GM12801 (cell line): ENCODE results near the gene STAC2.

ENCODE experiments used
- CTCF ChIP-seq: IDR thresholded peaks from one replicate; pipeline ENCODE4 v1.5.1; 2011; ENCODE audit warnings: control low read depth; ENCODE audit not compliant: insufficient read length; ENCODE audit errors: extremely low read depth

Gene STAC2

GRCh38 chr17:39200957-39201510 is 24.7 kb downstream of the STAC2 start:
- no peak for TF ChIP-seq CTCF

DNA sequence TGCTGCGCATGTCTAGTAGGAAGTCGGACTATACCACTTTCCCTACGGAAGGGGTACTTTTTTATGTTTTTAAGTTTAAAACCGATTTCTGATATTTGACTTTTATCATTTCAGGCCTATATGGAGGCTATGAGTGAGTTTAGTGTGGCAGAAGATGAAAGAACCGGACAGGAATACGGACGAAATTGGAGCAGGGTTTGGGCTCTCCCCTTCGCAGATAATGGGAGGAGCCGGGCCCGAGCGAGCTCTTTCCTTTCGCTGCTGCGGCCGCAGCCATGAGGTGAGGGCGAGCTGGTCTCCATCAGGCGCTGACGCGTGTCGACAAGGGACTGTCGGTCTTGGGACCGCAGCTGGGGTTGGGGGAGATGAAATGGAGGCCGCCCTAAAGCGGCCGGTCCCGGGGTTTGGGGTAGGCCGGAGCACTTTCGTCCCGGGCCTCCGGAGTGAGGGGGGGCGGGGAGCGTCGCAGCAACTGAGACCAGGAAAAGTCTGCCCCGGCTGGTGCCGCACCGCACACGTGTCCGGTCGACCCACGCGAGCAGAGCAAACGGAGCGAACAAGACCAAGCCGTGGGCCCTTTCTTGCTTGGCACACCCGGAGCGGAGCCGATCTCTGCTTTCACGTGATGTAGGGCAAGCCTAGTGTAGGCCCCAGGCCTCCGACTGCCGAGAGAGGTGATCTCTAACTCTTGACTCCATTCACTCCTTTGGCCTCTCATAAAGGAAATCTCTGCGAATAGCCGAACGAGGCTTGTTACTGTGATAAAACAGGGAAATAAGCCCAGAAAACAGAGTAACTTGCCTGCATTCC is 25.5 kb downstream of the STAC2 start, which contains the start of gene RPL19:
Gene RPL19, plus strand, starts transcription at position 214 of the 810 bp plus-strand sequence. Its CDS starts 62 bp downstream, at position 276.
- TF ChIP-seq CTCF: no peak

GRCh38 chr17:39199820-39200069 is 26.0 kb downstream of the STAC2 start:
- no peak for TF ChIP-seq CTCF

GRCh38 chr17:39198186-39198566 is 27.6 kb downstream of the STAC2 start:
- TF ChIP-seq CTCF: no peak

DNA sequence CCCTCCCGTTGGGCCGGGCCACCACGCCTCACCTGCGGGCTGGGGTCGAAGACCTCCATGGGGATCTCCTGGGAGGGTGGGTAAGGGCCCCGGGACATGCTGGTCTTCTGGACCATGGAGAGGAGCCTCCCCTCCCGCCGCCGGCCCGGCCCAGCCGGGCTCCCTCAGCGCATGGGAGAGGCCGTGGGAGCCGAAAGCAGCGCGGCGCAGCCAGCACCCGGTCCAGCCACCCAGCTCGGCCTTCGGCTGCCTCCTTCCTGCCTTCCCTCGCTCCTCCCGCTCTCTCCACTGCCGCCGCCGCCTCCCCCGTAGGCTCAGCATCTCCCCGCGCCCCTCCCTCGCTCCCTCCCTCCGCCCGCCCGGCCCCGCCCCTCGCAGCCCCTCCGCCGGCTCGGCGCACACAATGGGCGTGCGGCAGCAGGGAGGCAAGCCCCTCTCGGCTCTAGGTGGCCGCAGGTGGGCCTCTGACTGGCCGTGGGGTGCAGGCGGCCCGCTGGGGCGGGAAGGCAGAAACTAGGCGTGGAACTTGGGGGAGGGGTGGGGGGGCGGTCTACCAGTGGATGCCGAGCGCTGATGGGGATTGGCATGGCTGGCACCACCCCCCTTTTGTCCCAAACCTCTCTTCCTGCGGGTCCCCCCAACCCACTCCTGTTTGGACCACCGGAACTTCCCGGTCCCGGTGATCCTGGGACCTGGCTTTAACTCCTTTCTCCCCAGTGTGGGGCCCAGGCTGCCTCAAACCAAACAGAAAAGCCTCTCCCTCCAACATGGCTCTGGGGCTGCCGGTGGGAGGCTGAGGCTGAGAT is 28.2 kb downstream of the STAC2 start, which contains the start of gene CACNB1:
Gene CACNB1, minus strand, starts transcription at position 290 of the 806 bp plus-strand sequence. Its CDS starts 174 bp downstream, at position 116.
- no peak for TF ChIP-seq CTCF

GRCh38 chr17:39196808-39197291 is 28.9 kb downstream of the STAC2 start:
- no peak for TF ChIP-seq CTCF

GRCh38 chr17:39196241-39196807 is 29.4 kb downstream of the STAC2 start:
- no peak for TF ChIP-seq CTCF
